ENCODE results near the gene DAP. TPM values are rescaled to one million over a fixed set of nuclear protein-coding genes. Genes with fewer than 3 reads are reported as not detected.

The DAP gene
- total RNA-seq, 1 experiment from 2014 or later: 114 TPM

GRCh38 chr5:10800852-10801251 is 39.8 kb upstream of the DAP start:
- no peak overlapping the region for H3K27ac Mint-ChIP-seq (ENCODE audit: low read depth, unreplicated experiment)
- BruUV-seq (replicated peaks): no TSS peak
- peaks cover 4% of the 10 kb centered on the region for H3K4me1 Mint-ChIP-seq (ENCODE audit: insufficient read depth, unreplicated experiment)
- no peak for TF ChIP-seq CTCF (IDR thresholded peaks at IDR 0.05; ENCODE audit: unreplicated experiment)
- no peak for DNase-seq (ENCODE audit: unreplicated experiment)
- intact Hi-C loops (cut with micrococcal nuclease): no loop called here
- no peaks in the 10 kb centered on the region for H3K36me3 Mint-ChIP-seq (ENCODE audit: insufficient read depth, unreplicated experiment)
- H3K4me3 Mint-ChIP-seq (ENCODE audit: unreplicated experiment): no peak overlapping the region
- ChIA-PET POLR2A (no interaction called here), CTCF (interaction anchor here (0.6 to 1.7 kb wide), 2 partner anchors 191 to 250 kb away, joined by 3 to 6 read pairs; no protein-coding TSS in a partner anchor)
- peaks cover 39% of the 10 kb centered on the region for H3K27me3 Mint-ChIP-seq (ENCODE audit: insufficient read depth, unreplicated experiment)
- H3K9me3 Mint-ChIP-seq (ENCODE audit: unreplicated experiment): no peaks in the 10 kb centered on the region

DNA sequence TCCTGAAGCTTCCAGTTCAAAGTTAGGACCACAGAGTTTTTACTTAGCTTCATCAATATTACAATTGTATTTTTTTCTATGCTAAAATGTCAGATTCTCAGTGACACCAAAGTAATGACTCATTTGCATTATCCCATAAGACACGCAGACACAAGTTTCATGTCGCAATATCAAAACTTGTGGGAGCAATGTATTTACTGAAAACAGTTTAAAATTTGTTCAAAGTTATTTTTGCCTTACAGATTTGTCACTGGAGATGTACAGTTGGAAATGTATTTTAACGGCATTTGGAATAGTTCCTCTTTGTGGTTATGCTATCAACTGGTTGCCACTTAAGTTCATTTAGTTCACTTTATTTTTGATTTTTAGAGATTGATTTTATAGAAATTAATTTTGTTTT is 36.2 kb upstream of the DAP start:
- peak; percentile 74 for DNase-seq (ENCODE audit: unreplicated experiment)
- no TSS peak for BruUV-seq (replicated peaks)
- Mint-ChIP-seq H3K27ac (ENCODE audit: low read depth, unreplicated experiment) (no peak overlapping the region), H3K4me3 (ENCODE audit: unreplicated experiment) (no peak overlapping the region), H3K27me3 (ENCODE audit: insufficient read depth, unreplicated experiment) (peaks cover 31% of the 10 kb centered on the region), H3K36me3 (ENCODE audit: insufficient read depth, unreplicated experiment) (no peaks in the 10 kb centered on the region), H3K9me3 (ENCODE audit: unreplicated experiment) (no peaks in the 10 kb centered on the region), H3K4me1 (ENCODE audit: insufficient read depth, unreplicated experiment) (peaks cover 4% of the 10 kb centered on the region)
- CTCF ChIA-PET: no interaction called here
- POLR2A ChIA-PET: interaction anchor here (1.3 kb wide), 1 partner anchor 28 kb away, joined by 4 read pairs; no protein-coding TSS in a partner anchor
- no peak for TF ChIP-seq CTCF (IDR thresholded peaks at IDR 0.05; ENCODE audit: unreplicated experiment)
- intact Hi-C loops (cut with micrococcal nuclease): no loop called here

GRCh38 chr5:10793785-10794184 is 32.8 kb upstream of the DAP start:
- CTCF ChIA-PET: interaction anchor here (0.6 to 0.7 kb wide), 2 partner anchors 17 to 96 kb away, joined by 3 read pairs; no protein-coding TSS in a partner anchor
- Mint-ChIP-seq H3K9me3 (ENCODE audit: unreplicated experiment) (no peaks in the 10 kb centered on the region), H3K4me3 (ENCODE audit: unreplicated experiment) (no peak overlapping the region), H3K36me3 (ENCODE audit: insufficient read depth, unreplicated experiment) (no peaks in the 10 kb centered on the region), H3K27me3 (ENCODE audit: insufficient read depth, unreplicated experiment) (no peaks in the 10 kb centered on the region), H3K27ac (ENCODE audit: low read depth, unreplicated experiment) (no peak overlapping the region), H3K4me1 (ENCODE audit: insufficient read depth, unreplicated experiment) (peaks cover 10% of the 10 kb centered on the region)
- intact Hi-C loops (cut with micrococcal nuclease): no loop called here
- POLR2A ChIA-PET: interaction anchor here (0.7 kb wide), 1 partner anchor 58 kb away, joined by 3 read pairs; no protein-coding TSS in a partner anchor
- no peak for TF ChIP-seq CTCF (IDR thresholded peaks at IDR 0.05; ENCODE audit: unreplicated experiment)
- DNase-seq (ENCODE audit: unreplicated experiment): no peak
- BruUV-seq (replicated peaks): no TSS peak

- H3K36me3 Mint-ChIP-seq (ENCODE audit: insufficient read depth, unreplicated experiment): no peaks in the 10 kb centered on the region
- H3K9me3 Mint-ChIP-seq (ENCODE audit: unreplicated experiment): no peaks in the 10 kb centered on the region
- no peak for DNase-seq (ENCODE audit: unreplicated experiment)
- no TSS peak for BruUV-seq (replicated peaks)
- no peak for TF ChIP-seq CTCF (IDR thresholded peaks at IDR 0.05; ENCODE audit: unreplicated experiment)
- no peaks in the 10 kb centered on the region for H3K27me3 Mint-ChIP-seq (ENCODE audit: insufficient read depth, unreplicated experiment)
- intact Hi-C loops (cut with micrococcal nuclease): no loop called here
- no peak overlapping the region for H3K27ac Mint-ChIP-seq (ENCODE audit: low read depth, unreplicated experiment)
- CTCF ChIA-PET: interaction anchor here (0.6 kb wide), 1 partner anchor 17 kb away, joined by 3 read pairs; no protein-coding TSS in a partner anchor
- H3K4me1 Mint-ChIP-seq (ENCODE audit: insufficient read depth, unreplicated experiment): peaks cover 12% of the 10 kb centered on the region
- POLR2A ChIA-PET: no interaction called here
- H3K4me3 Mint-ChIP-seq (ENCODE audit: unreplicated experiment): no peak overlapping the region
Measured at GRCh38 chr5:10792336-10792735, 31.3 kb upstream of the DAP start.
